IPS-18c (cell line): Measurements from ENCODE around the gene TAGLN2.
"Not testable (repeated sequence)": the region's sequence is repeated elsewhere in the genome, so short reads cannot be mapped to it uniquely, and the experiment has no call there.

Source experiments
- H3K4me3 ChIP-seq: 2 replicates; pipeline ENCODE4 v1.7.0; 2013; ENCODE audit warnings: low read depth, mild to moderate bottlenecking, low read length, moderate library complexity; ENCODE audit not compliant: insufficient read depth
- H3K9me3 ChIP-seq: one replicate; pipeline ENCODE4 v1.6.1; 2013; ENCODE audit warnings: mild to moderate bottlenecking, low read length, moderate library complexity; ENCODE audit not compliant: control insufficient read depth, insufficient read depth

The TAGLN2 gene

GRCh38 chr1:159918352-159919200 lies 6.7 kb downstream of the TAGLN2 start:
- Histone ChIP-seq H3K9me3 (no peaks in the 10 kb centered on the region), H3K4me3 (no peak overlapping the region)

GRCh38 chr1:159917533-159918351 lies 7.6 kb downstream of the TAGLN2 start:
- H3K4me3 ChIP-seq, result no peak overlapping the region

GRCh38 chr1:159916242-159917051 lies 8.9 kb downstream of the TAGLN2 start:
- Histone ChIP-seq H3K4me3 (no peak overlapping the region), H3K9me3 (no peaks in the 10 kb centered on the region)

More at GRCh38 chr1:159917533-159918351, 7.6 kb downstream of the TAGLN2 start:
- no peaks in the 10 kb centered on the region for H3K9me3 ChIP-seq

DNA sequence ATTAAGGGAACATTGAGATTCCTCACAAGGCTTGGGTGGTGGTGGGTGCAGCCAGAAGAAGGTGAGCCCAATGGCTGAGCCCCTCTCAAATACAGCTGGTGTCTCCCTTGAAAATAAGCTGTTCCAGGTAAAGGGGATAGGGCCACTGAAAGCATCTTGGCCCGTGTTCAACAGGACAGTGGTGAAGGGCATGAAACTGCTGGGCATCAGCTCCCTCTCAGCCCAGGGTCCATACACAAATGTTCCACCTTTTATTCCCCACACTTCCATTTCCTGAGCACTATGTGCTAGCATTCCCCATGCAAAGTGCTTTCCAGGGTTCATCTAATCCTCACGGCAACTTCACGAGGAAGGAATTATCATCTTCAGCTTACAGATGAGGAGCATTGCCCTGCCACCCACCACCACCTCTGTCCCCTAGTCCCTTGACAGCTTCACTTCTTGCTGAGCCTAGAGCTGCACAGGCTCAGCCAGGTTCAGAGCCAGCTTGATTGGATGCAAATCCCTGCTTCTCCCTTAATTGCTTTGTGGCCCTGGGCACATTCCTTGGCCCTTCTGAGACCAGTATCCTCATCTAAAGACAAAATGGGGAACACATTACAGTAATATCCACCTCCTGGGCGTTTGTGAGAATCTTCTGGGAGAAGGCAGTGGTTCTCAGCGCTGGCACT lies 9.6 kb downstream of the TAGLN2 start:
- Histone ChIP-seq H3K9me3 (no peaks in the 10 kb centered on the region), H3K4me3 (no peak overlapping the region)

GRCh38 chr1:159914252-159915018 lies 10.9 kb downstream of the TAGLN2 start:
- Histone ChIP-seq H3K4me3 (no peak overlapping the region; the same call in 1 of the 2 replicates), H3K9me3 (no peaks in the 10 kb centered on the region)

DNA sequence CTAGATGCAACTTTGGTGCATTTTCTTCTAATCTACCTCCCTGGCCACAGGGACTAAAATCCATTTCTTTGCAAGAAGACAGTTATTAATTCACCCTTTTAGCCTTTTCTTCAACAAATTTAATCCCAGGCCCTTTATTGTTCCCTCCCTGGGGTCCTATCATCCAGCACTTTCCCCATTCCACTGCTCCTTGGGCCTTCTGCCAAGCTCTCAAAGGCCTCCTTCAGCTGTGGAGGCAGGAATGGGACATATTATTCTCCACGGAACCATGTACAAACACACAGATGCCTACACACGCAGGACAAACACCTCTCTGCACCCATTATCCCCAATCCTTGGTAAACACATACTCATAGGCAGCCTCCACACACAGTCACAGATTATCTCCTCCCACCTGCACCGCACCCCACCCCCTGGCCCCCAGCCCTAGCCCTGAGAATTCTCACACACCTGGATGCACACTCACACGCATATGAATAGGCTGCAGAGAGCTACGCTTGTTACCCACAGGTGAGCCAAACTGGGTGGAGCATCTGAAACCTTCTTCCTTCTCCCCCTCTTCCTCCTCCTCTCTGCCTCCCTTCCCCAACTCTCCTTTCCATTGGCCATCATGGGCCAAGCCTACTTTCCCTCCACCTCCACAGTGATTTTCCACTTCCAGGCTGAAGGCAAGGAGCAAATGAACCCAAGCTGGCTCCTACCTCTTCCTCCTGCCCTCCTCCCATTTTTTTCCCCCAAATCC lies 11.7 kb downstream of the TAGLN2 start:
- Histone ChIP-seq H3K9me3 (no peaks in the 10 kb centered on the region), H3K4me3 (no peak overlapping the region)

DNA sequence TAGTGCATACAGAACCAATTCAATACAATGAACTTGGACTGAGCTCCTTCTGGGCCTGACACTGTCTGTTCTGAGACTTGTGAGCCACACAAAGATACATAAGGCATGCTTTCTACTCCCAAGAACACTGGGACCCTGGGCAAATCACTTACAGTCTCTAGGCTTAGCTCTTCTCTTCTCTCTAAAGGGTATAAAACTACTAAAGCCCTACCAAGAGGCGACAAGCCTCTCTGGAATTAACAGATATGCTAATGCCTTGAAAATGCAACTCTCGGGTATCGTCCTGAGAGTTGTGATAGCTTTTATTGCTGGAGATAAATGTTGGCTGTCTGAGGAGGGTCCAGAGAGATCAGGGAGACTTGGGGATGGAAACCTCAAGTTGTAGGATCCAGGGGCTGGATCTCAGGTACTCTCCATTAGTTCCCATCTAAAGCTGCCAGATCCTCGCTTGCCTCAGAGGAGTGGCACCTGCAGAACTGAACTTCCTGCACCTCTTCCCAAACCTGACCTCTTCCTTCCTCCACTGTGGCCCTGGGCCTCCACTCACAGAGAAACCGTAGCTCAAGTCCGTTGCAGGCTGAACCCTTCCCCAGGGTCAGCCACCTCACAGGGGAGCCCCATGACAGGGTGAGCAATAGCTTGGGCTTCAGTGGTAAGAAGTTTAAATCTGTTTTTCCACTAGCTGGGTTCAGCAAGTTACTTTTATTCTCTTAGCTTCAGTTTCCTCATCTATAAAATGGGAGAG lies 13.8 kb downstream of the TAGLN2 start:
- Histone ChIP-seq H3K9me3 (no peaks in the 10 kb centered on the region), H3K4me3 (no peak overlapping the region)

DNA sequence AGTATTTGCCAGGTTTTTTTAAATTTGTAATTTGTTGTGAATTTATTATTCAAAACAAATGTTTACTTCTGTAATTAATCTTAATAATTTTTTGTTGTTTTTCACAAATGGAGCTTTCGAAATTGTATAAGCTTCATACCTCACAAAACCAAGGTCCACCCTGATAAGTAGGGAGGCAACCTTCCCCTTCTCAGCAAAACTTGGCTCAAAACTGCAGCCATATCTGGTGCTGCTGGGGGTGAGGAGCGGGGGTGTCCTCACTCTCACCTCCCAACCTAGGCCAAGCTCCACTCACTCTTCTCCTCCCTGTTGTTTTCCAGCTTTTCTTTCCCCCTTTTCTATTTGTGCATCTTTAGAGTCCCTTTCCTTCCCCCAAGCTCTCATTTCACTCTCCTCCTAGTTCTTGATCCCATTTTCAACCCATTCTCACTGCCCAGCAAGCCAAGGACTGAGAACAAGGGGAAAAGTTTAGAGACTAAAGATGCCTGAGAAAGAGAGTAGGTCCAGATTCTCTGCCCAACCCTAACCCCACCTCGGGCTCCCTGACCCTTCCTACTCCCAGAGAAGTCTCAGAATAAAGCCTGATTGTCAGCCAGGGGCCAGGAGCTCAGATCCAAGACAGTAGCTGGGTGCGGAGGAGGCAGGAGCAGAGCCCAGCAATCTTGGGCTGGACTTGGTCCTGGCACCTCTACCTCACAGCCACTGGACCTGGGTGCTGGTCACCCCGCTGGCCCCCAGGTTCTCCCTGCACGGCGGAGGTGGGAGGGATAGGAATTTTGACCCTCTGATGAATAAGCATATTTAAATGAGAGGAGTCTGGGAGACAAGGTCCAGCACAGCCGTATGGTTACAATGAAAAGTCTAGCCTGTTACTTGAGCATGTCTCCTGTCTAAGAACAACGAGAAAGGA lies 17.0 kb downstream of the TAGLN2 start:
- Histone ChIP-seq H3K4me3 (no peak overlapping the region), H3K9me3 (no peaks in the 10 kb centered on the region)

DNA sequence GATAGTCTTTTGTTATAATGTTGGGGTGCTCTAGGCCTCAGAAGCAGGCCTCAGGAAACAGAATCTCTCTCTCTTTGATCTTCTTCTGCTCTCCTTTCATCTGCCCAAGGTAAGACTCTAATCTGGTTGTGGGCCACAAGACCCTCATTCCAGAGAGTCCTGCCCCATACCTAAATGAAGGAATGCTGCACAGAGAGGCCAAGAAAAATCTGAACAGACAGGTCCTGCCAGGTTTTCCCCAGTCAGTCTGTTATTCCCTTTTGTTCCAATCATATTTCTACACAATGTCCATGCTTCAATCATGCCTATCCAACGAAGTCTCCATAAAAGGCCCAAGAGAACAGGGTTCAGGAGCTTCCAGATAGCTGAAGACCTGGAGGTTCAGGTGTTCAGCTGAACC lies 18.3 kb downstream of the TAGLN2 start:
- Histone ChIP-seq H3K9me3 (peaks cover 2% of the 10 kb centered on the region), H3K4me3 (no peak overlapping the region)

- not testable (repeated sequence) for H3K9me3 ChIP-seq, H3K4me3 ChIP-seq
Observed at GRCh38 chr1:159904036-159904435, 21.3 kb downstream of the TAGLN2 start.

- Histone ChIP-seq H3K9me3 (peaks cover 2% of the 10 kb centered on the region), H3K4me3 (no peak overlapping the region)
Observed at GRCh38 chr1:159902541-159902940, 22.8 kb downstream of the TAGLN2 start.

DNA sequence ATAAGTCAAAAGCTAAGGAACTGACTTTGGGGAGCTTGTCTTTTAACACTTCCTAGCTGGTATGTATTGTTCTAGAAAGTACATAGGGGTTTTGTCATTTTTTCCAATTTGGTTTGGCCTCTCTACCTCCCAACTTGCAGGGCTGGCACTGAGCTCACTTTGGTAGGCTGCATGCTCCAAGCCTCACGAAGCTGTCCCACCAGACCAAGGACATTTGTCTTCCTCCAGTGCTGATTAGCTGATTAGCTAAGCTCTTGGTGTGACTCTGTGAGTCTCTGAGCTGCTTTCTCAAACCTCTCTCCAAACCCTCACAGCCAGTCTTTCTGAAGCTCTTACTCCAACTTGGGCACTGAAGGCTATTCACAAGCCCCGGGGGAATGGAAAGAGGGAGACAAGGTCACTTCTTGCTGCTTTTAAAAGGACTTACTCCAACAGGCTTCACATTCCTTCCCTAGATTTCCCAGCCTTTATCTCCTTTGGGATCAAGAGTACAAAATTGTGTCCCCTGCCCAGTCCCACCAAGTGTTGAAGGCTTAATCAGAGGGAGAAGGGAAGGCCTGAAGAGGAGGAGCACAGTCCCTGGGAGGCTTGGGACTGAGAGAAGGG lies 24.4 kb downstream of the TAGLN2 start:
- H3K4me3 ChIP-seq, result no peak overlapping the region
- peaks cover 2% of the 10 kb centered on the region for H3K9me3 ChIP-seq

GRCh38 chr1:159900086-159900680 lies 25.1 kb downstream of the TAGLN2 start, which contains the start of gene CFAP45:
Gene CFAP45, minus strand, starts transcription at chr1:159900165. Its CDS starts 67 bp downstream, at chr1:159900098.
- H3K4me3 ChIP-seq, result no peak within 1 kb of the TSS
- peaks cover 2% of the 10 kb centered on the region for H3K9me3 ChIP-seq
